ENCODE results near the gene RASA1.
"Not testable (repeated sequence)": the region's sequence is repeated elsewhere in the genome, so short reads cannot be mapped to it uniquely, and the experiment has no call there.

RASA1 gene

DNA sequence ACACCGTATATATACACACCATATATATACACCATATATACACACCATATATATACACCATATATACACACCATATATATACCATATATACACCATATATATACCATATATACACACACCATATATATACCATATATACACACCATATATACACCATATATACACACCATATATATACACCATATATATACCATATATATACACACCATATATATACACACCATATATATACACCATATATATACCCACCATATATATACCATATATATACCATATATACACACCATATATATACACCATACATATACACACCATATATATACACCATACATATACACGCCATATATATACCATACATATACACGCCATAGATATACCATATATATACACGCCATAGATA lies 19.6 kb downstream of the RASA1 start:
- not testable (repeated sequence) for DNase-seq

DNA sequence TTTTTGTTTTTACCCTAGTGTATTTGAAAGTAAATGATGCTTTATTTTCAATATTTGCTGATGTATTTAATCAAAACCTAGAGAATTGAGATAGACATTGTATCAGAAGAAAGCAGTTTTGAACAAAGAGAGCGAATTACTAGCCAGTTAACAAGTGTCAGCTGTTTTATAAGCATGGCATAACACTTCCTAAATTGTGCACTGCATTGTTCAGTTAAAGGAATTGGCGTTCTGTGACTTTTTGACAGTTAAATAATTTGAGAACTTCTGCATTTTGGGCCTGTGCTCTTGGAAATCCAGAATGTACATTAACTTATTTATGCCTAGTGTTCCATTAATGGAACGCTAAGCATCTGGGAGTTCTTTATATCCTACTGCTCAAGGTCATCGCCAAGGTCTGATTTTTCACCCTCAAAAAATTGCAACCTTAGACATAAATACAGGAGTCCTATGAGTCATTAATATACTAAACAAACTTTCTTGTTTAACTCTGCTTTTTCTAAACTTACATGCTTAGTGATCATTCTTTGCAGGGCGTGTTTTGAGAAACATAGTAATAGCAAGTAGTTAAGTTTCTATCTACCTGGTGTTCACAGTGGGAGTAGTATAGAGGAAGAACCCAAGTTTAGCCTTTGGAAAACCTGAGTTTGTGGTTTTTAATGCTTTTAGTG lies 31.1 kb downstream of the RASA1 start:
- no peak for DNase-seq

DNA sequence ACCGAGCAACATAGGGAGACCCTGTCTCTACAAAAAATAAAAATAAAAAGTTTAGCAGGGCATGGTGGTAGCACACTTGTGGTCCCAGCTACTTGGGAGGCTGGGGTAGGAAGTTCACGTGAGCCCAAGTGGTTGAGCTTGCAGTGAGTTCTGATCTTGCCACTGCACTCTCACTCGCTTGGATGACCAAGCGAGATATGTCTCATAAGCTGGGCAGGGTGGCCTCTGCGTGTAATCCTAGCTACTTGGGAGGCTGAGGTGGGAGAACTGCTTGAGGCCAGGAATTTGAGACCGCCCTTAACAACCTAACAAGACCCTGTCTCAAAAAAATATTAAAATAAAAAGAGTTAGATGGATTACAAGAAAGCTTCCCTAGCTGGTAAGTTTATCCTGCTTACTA lies 32.5 kb downstream of the RASA1 start:
- no peak for DNase-seq

DNA sequence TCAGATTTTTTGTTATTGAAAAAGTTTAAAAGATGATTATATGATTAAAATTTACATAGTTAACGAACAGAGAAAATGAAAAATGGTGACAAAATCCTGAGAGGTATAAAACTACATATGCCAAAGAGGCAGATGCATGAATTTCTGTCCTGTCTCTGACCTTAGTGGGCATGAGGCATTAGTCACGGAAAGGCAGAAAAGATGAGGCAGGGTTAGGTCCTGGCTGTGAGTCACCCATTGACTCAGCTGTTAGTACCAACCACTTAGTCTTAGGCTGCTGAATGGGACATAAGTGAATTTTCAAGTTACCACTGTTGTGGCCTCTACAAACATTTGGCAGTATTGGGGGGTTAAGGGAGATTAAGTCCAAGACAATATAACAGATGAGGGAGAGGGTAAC lies 33.1 kb downstream of the RASA1 start:
- DNase-seq, result no peak

DNA sequence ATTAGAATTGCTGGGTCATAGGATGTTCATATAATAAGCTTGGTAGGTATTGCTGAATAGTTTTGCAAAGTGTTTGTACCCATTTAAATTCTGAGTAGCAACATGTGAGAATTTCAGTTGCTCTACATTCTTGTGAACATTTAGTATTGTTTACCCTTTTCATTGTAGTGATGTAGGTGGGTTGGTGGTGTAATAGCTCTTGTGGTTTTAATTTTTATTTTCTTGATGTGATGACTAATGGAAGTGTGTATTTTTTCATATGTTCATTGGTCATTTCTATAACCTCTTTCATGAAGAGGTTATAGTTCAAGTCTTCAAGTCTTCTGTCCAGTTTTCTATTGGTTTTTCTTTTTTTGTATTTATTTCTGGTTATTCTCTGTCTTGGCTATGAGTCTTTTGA lies 34.4 kb downstream of the RASA1 start:
- DNase-seq, result no peak

DNA sequence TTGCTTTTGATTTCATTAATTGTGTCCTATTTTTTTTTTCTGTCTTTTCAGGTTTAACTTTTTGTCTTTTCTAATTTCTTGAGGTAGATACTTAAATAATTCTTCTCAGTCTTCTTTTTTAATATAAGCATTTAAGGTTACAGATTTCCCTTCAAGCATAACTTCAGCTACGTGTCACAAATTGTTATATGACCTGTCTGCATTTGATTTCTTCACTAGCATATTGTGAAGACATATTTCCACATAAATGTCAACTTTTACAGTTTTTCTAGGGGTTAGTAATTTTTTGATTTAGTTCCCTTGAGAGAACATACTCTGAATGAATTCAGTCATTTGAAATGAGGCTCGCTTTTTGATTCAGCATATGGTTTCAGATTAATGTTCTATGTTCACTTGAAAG lies 35.6 kb downstream of the RASA1 start:
- DNase-seq, result no peak

DNA sequence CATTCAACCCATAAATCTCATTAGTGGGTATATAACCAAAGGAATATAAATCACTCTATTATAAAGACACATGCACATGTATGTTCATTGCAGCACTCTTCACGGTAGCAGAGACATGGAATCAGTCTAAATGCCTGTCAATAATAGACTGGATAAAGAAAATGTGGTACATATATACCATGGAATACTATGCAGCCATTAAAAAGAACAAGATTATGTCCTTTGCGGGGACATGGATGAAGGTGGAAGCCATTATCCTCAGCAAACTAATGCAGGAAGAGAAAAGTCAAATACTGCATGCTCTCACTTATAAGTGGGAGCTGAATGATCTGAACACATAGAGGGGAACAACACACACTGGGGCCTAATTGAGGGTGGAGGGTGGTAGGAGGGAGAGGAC lies 38.4 kb downstream of the RASA1 start:
- DNase-seq, result not testable (repeated sequence)

DNA sequence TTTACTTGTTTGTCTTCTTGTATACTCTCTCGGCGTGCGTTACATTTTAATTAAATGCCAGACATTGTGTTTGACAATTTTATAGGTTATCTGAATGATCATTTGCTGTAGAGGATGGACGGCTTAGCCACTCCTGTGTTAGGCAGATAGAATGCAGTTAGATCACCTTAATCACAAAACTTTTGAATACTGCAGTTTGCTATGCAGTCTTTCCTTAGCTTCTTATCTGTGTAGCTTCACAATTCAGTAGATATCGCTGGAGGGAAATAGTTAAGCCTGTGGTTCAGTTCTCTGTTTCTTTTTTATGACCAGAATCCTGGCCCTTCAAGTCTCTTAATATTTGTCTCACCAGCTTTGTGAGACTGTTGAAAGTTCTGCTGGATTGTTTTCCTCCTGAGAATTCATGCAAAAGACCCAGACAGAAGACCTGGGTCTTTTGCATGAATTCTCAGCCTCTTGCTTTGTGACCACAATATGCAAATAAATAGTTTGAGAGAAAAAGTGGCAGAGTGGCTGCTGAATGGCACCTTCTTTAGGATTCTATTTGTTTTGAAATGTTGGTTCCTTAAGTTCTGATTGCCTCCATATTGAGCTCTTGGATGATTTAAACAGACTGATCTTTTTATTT lies 40.2 kb downstream of the RASA1 start:
- DNase-seq, result no peak

DNA sequence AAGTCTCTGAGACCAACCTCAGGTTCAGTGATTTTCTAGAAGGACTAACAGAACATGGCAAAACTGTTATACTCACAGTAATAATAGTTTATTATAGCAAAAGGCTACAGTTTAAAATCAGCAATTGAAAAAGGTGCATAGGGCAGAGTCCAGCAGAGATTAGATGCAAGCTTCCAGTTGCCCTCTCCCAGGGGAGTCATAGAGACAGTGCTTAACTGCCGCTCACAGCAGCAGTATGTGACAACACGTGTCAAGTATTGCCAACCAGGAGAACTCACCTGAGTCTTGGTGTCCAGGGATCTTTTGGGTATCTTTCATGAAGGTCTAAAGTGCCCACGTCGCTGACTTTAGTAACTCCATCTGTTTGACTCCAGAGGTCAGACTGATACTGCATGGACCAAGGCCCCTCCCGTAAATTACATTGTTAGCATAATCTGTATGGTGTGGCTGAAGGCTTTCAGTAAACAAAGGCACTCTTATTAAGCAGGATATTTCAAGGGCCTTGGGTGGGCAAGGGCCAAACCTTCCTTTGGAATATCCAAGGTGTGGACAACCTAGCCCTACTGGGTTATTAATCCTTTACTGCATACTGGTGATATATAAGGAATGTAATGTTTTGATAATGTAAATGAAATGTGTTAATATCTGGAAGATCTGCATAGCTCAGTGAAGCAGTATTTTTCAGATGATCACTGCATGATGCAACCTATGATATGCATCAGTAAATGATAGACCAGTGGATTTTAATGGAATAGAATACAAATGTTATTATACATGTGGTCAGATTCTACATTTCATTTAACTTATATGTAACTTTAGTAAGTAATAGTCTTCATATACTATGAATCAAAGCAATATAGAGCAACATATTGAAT lies 44.0 kb downstream of the RASA1 start:
- DNase-seq, result no peak

DNA sequence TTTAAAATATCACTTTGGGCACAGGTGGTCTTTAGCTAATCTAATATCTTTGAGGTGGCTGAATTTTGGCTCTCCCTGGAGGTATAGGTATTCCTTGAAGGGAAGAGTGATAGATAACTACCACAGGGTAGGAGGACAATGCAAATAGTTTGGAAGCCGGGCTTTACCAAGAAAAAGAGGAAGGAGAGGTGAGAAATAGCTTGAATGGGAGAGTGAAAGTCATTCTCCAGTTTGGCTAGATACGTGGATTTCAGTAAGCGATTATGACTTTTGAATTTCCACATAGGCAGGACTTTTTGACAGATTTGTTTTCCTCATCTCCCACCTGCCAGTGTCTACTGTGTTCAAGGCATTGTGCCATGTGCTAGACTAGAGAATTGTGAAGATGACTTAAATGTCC lies 45.5 kb downstream of the RASA1 start:
- DNase-seq, result no peak

DNA sequence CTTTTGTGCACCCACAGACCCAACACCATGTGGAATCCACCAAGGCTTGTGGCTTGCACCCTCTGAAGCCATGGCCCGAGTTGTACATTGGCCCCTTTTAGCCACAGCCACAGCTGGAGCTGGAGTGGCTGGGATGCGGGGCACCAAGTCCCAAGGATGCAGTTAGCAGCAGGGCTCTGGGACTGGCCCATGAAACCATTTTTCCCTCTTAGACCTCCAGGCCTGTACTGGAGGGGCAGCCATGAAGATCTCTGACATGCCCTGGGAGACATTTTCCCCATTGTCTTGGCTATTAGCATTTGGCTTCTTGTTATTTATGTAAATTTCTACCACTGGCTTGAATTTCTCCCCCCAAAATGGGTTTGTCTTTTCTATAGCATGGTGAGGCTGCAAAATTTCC lies 51.8 kb downstream of the RASA1 start:
- no peak for DNase-seq

DNA sequence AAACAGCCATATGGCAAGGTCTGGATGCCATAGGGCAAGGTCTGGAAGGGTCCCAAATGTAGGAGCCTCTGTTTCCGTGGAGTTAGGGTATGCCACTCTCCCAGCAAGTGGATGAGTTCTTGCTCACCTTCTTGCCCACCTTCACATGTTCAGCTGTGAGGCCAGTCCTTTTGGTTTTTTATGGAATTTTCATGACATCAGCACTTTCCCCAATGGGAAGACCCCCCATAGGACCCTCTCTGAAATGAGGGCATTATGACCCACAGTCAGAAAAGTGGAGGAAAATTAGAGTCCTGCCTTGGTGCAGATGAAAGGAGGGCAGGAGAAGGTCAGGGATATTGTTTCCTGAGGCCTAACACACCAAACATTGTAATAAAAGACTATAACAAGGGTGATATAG lies 53.9 kb downstream of the RASA1 start:
- DNase-seq, result no peak

DNA sequence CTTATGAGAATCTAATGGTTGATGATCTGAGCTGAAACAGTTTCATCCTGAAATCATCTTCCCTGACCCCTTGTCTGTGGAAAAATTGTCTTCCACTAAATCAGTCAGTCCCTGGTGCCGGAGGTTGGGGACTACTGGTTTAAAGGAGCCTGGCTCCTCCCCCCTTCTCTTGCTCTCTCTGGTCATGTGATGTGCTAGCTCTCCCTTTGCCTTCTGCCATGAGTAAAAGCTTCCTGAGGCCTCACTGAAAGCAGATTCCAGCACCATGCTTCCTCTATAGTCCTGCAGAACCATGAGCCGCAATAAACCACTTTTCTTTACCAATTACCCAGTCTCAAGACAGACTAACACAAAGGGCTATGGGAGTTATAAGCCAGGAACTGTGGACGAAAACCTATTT lies 54.7 kb downstream of the RASA1 start:
- no peak for DNase-seq

DNA sequence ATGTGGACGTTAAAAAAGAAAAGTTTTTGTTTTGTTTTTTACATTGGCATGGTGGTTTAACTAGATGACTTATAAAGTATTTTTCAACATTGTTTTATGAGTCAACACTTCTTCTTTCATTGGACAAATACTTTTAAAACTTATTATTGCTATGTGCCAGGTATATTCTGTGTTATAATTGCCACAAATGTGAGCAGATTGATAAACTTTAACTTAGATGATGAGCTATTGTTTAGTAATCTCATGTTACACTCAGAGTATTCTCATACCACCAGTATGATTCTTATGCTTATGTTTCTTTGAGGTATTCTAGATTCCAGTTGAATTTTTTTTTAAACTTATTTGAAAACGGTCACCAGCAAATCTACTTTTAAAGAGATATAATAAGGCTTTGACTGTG lies 60.3 kb downstream of the RASA1 start:
- DNase-seq, result no peak

DNA sequence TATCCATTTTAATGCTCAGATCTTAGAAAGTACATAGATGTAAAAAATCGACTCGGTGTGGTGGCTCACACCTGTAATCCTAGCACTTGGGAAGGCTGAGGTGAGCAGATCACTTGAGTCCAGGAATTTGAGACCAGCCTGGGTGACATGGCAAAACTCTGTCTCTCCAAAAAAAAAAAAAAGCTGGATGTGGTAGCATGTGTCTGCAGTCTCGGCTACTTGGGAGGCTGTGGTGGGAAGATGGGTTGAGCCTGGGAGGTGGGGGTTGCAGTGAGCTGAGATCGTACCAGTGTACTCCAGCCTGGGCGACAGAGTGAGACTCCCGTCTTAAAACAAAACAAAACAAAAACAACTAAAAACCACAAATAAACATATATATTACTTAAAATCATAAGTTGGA lies 61.4 kb downstream of the RASA1 start:
- no peak for DNase-seq

DNA sequence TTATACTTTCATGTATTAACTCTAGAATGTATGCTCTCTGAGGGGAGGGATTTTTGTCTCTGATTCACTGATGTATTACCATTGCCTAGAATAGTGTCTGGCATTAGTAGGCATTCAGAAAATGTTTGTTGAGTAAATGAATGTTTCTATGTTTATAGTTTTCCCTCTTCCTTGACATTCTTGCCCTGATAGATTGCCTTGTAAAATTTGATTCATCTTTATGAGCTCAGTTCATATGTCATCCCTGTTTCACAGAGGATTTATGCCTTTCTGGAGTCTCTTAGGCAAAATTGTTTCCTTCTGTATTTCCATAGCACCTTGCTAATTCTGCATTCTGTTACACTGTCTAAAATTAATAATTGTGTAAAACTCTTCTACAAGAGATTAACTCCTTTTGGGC lies 72.3 kb downstream of the RASA1 start:
- no peak for DNase-seq

DNA sequence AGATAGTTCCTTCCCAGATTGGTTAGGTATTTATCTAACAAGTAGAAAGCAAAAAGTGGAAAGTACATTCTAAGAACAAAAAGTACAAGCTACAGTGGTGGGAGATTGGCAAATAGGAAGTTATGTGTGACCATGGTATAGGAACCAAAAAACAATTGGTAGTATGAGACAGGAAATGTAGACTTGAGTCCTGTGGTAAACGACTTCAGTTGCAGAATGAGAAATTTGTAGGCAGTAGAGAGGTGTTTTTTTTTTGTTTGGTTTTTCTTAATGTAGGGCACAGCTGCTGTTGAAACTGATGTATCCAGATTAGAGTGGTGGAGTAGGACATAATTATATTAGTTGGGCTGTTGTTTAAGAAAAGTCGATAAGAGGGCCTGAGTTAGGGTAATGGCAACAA lies 73.0 kb downstream of the RASA1 start:
- DNase-seq, result no peak

DNA sequence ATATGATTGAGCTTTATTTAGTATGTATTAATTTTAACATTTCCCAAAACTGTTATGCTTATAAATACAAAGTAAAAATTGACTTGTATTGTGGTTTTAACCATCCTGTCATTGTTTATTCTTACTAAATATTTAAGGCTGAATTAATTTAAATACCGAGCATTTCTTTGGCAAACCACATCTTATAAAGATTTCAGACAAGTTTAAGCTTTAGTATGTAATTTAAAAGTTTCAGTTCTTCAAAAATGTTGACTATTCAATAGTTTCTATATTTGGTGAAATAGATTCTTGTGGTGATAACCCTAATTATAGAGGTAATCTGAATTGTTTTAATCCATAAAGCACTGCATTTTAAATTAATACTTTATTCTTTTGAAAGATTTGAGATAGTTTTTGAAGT lies 79.6 kb downstream of the RASA1 start:
- DNase-seq, result no peak

DNA sequence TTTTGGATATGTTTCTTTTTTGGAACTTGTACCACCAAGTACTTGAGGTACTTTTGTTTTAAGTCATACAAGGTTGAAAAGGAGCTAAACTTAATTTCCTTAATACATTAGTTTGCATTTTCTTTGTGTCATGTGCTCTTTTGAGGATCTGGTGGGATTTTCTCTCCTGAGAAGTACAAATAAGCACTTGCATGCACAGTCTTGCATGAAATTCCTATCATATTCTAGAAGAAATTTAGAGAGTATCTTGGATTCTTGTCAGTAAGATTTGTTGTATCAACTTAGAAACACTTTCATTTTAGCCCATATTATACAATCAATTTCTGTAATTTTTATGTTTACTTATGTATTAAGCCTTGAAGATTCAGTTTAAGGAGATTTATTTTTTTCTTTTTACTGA lies 80.2 kb downstream of the RASA1 start:
- DNase-seq, result no peak

DNA sequence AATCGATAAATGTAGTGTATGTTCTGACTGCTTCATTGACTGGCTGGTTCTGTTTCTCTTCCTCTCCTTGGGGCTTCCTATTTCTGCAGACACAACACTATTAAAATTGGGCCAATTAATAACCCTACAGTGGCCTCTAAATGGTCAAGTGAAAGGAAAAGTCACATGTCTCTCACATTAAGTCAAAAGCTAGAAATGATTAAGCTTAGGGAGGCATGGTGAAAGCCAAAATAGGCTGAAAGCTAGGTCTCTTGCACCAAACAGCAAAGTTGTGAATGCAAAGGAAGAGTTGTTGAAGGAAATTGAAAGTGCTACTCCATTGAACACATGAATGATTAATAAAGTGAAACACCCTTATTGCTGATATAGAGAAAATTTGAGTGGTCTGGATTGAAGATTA lies 86.8 kb downstream of the RASA1 start:
- DNase-seq, result no peak

DNA sequence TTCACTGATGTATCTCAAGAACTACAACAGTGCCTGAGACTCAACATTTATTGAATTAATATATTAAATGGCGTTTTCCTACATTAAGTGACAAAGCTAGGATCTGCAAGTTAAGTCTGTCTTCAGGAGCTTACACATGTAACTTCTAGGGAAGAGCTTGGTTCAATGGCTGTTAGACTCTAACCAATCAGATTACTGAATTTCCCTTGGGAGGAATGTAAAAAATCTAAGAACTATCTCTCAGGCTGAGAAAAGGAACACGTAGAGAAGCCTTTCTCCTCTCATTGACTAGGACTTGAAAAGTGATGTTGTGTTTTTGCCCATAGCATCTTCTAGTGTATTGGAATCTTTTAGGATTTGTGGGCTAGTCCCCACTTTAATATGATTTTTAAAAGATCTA lies 91.4 kb downstream of the RASA1 start:
- no peak for DNase-seq

DNA sequence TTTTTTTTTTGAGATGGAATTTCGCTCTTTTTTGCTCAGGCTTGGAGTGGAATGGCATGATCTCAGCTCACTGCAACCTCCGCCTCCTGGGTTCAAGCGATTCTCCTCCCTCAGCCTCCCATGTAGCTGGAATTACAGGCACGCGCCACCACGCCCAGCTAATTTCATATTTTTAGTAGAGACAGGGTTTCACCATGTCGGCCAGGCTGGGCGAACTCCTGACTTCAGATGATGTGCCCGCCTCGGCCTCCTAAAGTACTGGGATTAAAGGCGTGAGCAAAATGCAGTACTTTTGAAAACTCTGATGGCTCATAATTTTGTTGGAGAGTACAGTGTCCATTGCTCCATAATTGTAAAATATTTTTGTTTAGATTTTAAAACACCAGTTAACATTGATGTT lies 92.4 kb downstream of the RASA1 start:
- DNase-seq, result no peak

DNA sequence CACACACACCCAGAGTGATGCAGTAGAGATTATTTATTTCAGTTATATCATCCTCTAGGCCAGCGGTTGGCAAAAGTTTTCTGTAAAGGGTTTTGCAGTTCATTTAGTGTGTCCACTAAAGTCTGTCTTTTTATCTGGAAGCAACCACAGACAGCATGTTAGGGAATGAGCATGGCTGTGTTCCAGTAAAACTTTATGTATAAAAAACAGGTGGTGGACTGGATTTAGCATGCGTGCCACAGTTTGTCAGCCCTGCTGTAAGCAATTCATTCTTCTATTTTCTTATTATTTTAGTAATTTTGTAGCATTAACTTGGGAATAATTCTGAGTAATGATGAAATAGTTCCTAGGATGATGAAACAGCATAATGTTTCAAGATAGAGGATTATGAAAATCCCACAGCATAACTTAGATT lies 93.4 kb downstream of the RASA1 start:
- DNase-seq, result no peak

DNA sequence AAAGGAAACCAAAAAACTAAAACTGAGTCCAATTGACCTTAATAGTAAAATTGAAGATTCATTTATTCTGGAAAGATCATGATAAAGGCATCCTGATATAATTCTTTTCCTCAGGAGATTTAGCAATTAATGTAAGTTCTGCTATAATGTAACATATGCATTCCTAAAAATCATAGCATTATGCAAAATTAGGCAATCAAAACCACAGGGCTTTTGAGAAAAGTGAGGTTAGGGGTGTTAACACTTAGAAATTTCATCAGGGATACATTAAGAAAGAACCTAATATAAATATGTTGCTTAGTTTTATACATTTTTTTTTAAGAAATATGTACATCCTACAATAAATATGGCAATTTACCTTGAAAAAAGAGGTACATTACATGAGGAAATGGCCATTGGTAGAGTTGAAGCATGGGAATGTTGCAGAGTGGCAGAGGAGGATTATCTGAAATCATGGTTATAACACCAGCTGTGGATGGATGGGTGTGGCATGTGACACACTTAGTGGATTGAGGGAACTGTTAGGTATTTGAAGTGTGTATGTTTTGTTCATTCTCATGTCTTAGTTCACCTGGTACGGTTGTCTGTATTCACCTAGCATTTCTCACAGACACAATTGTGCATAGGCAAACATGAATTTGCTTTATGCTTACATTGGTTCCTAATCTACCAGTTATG lies 94.0 kb downstream of the RASA1 start:
- DNase-seq, result no peak
